HEK293 (cell line): ENCODE results near the gene MACF1.
A peak's percentile ranks its signal among the peaks of the same experiment; 100 is the strongest.

Source experiments
- OSR2 ChIP-seq: fragments of 450-650 bp; formaldehyde crosslinking; IDR thresholded peaks from 2 replicates; pipeline ENCODE4 v1.5.1; 2016; ENCODE audit warnings: missing biosample characterization, missing genetic modification characterization
- RBAK ChIP-seq: fragments of 450-650 bp; formaldehyde crosslinking; IDR thresholded peaks from 2 replicates; pipeline ENCODE4 v1.5.1; 2016; ENCODE audit warnings: missing biosample characterization, missing genetic modification characterization
- SETDB1 ChIP-seq: IDR thresholded peaks from one replicate; pipeline ENCODE4 v1.6.1; 2017; ENCODE audit warnings: mild to moderate bottlenecking, low read length, moderate library complexity, mixed read lengths; ENCODE audit not compliant: insufficient read length
- TCF7L2 ChIP-seq: IDR thresholded peaks from 2 replicates; pipeline ENCODE4 v1.6.1; 2011; ENCODE audit warnings: low read depth, mild to moderate bottlenecking, inconsistent platforms, low read length, moderate library complexity, borderline replicate concordance
- TRIM28 ChIP-seq: IDR thresholded peaks from 2 replicates; pipeline ENCODE4 v1.6.1; 2011; ENCODE audit warnings: low read length, control low read depth, borderline replicate concordance
- ZNF10 ChIP-seq: fragments of 450-650 bp; formaldehyde crosslinking; IDR thresholded peaks from 2 replicates; pipeline ENCODE4 v1.5.1; 2017; ENCODE audit warnings: missing biosample characterization, missing genetic modification characterization
- ZNF133 ChIP-seq: fragments of 450-650 bp; formaldehyde crosslinking; IDR thresholded peaks from 2 replicates; pipeline ENCODE4 v1.5.1; 2016; ENCODE audit warnings: missing biosample characterization, missing genetic modification characterization
- ZNF266 ChIP-seq: fragments of 450-650 bp; formaldehyde crosslinking; IDR thresholded peaks from 2 replicates; pipeline ENCODE4 v1.5.1; 2016; ENCODE audit warnings: missing biosample characterization, missing genetic modification characterization, low read depth
- ZNF302 ChIP-seq: fragments of 450-650 bp; formaldehyde crosslinking; IDR thresholded peaks from 2 replicates; pipeline ENCODE4 v1.5.1; 2016; ENCODE audit warnings: missing biosample characterization, missing genetic modification characterization, low read depth
- ZNF311 ChIP-seq: fragments of 450-650 bp; formaldehyde crosslinking; IDR thresholded peaks from 2 replicates; pipeline ENCODE4 v1.5.1; 2017; ENCODE audit warnings: missing biosample characterization, missing genetic modification characterization, borderline replicate concordance
- ZNF341 ChIP-seq: fragments of 450-650 bp; formaldehyde crosslinking; IDR thresholded peaks from 2 replicates; pipeline ENCODE4; 2016; ENCODE audit warnings: low read depth, missing biosample characterization, missing genetic modification characterization
- ZNF433 ChIP-seq: fragments of 450-650 bp; formaldehyde crosslinking; IDR thresholded peaks from 2 replicates; pipeline ENCODE4 v1.5.1; 2016; ENCODE audit warnings: missing biosample characterization, missing genetic modification characterization, low read depth
- ZNF514 ChIP-seq: fragments of 450-650 bp; formaldehyde crosslinking; IDR thresholded peaks from 2 replicates; pipeline ENCODE4 v1.5.1; 2016; ENCODE audit warnings: missing biosample characterization, missing genetic modification characterization
- ZNF548 ChIP-seq: fragments of 450-650 bp; formaldehyde crosslinking; IDR thresholded peaks from 2 replicates; pipeline ENCODE4 v1.5.1; 2016; ENCODE audit warnings: missing biosample characterization, missing genetic modification characterization
- ZNF654 ChIP-seq: fragments of 450-650 bp; formaldehyde crosslinking; IDR thresholded peaks from 2 replicates; pipeline ENCODE4 v1.5.1; 2016; ENCODE audit warnings: low read depth, missing biosample characterization, missing genetic modification characterization
- ZNF670 ChIP-seq: fragments of 450-650 bp; formaldehyde crosslinking; IDR thresholded peaks from 2 replicates; pipeline ENCODE4 v1.5.1; 2016; ENCODE audit warnings: missing biosample characterization, missing genetic modification characterization, low read depth
- ZNF830 ChIP-seq: fragments of 450-650 bp; IDR thresholded peaks from 2 replicates; pipeline ENCODE4 v1.5.0; 2018; ENCODE audit warnings: missing biosample characterization, missing genetic modification characterization, low read depth, mild to moderate bottlenecking, moderate library complexity
- TF ChIP-seq, protein P1 (sequence below): fragments of 450-650 bp; formaldehyde crosslinking; IDR thresholded peaks from 2 replicates; pipeline ENCODE4 v1.5.1; 2016; ENCODE audit warnings: missing biosample characterization, missing genetic modification characterization
- TF ChIP-seq, protein P2 (sequence below): fragments of 450-650 bp; formaldehyde crosslinking; IDR thresholded peaks from 2 replicates; pipeline ENCODE4 v1.5.1; 2016; ENCODE audit warnings: missing biosample characterization, missing genetic modification characterization
- TF ChIP-seq, protein P3 (sequence below): fragments of 450-650 bp; formaldehyde crosslinking; IDR thresholded peaks from 2 replicates; pipeline ENCODE4 v1.5.1; 2016; ENCODE audit warnings: missing biosample characterization, missing genetic modification characterization, borderline replicate concordance
- TF ChIP-seq, protein P4 (sequence below): fragments of 450-650 bp; formaldehyde crosslinking; IDR thresholded peaks from 2 replicates; pipeline ENCODE4 v1.5.1; 2016; ENCODE audit warnings: missing biosample characterization, missing genetic modification characterization, low read depth
- TF ChIP-seq, protein P5 (sequence below): fragments of 450-650 bp; formaldehyde crosslinking; IDR thresholded peaks from 2 replicates; pipeline ENCODE4 v1.5.1; 2016; ENCODE audit warnings: missing biosample characterization, missing genetic modification characterization, borderline replicate concordance
- TF ChIP-seq, protein P6 (sequence below): fragments of 450-650 bp; formaldehyde crosslinking; IDR thresholded peaks from 2 replicates; pipeline ENCODE4 v1.5.1; 2017; ENCODE audit warnings: missing biosample characterization, missing genetic modification characterization
- TF ChIP-seq, protein P7 (sequence below): fragments of 450-650 bp; formaldehyde crosslinking; IDR thresholded peaks from 2 replicates; pipeline ENCODE4 v1.5.1; 2016; ENCODE audit warnings: missing biosample characterization, missing genetic modification characterization

The MACF1 gene

DNA sequence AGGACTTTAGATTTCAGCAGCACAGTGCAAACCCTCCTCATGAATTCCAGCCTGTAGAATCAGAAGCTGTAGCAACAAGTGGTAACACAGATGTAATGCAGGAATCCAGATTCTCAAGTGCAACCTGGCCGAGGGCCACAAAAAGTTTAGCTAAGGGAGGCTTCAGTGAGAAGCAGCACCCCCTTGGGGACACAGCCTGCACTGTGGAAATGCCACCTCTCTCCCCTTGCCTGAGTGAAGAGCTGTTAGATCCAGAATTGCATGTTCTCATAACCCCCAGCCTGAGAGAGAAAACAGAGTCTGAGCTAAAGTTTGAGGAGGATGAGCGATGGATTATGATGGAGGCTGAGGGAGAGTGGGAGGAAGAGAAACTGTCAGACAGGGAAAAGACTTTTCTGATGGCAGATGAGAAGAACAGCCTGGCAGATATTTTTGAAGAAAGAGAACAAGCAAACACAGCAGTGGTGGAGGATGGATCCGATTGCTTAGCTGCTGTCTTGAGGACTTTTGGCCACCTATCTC is 206.5 kb downstream of the MACF1 start (continued):
- TF ChIP-seq, protein P1, sequence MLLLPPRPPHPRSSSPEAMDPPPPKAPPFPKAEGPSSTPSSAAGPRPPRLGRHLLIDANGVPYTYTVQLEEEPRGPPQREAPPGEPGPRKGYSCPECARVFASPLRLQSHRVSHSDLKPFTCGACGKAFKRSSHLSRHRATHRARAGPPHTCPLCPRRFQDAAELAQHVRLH (tag by site-specific recombination), result no peak
- TF ChIP-seq, protein P2, sequence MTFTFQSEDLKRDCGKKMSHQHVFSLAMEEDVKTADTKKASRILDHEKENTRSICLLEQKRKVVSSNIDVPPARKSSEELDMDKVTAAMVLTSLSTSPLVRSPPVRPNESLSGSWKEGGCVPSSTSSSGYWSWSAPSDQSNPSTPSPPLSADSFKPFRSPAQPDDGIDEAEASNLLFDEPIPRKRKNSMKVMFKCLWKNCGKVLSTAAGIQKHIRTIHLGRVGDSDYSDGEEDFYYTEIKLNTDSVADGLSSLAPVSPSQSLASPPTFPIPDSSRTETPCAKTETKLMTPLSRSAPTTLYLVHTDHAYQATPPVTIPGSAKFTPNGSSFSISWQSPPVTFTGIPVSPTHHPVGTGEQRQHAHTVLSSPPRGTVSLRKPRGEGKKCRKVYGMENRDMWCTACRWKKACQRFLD, result no peak
- TF ChIP-seq, protein P3, sequence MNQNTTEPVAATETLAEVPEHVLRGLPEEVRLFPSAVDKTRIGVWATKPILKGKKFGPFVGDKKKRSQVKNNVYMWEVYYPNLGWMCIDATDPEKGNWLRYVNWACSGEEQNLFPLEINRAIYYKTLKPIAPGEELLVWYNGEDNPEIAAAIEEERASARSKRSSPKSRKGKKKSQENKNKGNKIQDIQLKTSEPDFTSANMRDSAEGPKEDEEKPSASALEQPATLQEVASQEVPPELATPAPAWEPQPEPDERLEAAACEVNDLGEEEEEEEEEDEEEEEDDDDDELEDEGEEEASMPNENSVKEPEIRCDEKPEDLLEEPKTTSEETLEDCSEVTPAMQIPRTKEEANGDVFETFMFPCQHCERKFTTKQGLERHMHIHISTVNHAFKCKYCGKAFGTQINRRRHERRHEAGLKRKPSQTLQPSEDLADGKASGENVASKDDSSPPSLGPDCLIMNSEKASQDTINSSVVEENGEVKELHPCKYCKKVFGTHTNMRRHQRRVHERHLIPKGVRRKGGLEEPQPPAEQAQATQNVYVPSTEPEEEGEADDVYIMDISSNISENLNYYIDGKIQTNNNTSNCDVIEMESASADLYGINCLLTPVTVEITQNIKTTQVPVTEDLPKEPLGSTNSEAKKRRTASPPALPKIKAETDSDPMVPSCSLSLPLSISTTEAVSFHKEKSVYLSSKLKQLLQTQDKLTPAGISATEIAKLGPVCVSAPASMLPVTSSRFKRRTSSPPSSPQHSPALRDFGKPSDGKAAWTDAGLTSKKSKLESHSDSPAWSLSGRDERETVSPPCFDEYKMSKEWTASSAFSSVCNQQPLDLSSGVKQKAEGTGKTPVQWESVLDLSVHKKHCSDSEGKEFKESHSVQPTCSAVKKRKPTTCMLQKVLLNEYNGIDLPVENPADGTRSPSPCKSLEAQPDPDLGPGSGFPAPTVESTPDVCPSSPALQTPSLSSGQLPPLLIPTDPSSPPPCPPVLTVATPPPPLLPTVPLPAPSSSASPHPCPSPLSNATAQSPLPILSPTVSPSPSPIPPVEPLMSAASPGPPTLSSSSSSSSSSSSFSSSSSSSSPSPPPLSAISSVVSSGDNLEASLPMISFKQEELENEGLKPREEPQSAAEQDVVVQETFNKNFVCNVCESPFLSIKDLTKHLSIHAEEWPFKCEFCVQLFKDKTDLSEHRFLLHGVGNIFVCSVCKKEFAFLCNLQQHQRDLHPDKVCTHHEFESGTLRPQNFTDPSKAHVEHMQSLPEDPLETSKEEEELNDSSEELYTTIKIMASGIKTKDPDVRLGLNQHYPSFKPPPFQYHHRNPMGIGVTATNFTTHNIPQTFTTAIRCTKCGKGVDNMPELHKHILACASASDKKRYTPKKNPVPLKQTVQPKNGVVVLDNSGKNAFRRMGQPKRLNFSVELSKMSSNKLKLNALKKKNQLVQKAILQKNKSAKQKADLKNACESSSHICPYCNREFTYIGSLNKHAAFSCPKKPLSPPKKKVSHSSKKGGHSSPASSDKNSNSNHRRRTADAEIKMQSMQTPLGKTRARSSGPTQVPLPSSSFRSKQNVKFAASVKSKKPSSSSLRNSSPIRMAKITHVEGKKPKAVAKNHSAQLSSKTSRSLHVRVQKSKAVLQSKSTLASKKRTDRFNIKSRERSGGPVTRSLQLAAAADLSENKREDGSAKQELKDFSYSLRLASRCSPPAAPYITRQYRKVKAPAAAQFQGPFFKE (tag by site-specific recombination), result no peak
- TF ChIP-seq ZNF654 (peak; percentile 33), ZNF433 (tag by site-specific recombination) (no peak), ZNF10 (no peak), ZNF670 (tag by site-specific recombination) (no peak), RBAK (no peak), ZNF341 (tag by site-specific recombination) (peak; percentile 83), SETDB1 (no peak), TRIM28 (0 out of 2 replicates have a peak, but pooled peaks have one; percentile 24), ZNF514 (tag by site-specific recombination) (no peak), ZNF266 (no peak), ZNF830 (tag by site-specific recombination) (no peak), ZNF133 (no peak), ZNF302 (tag by site-specific recombination) (no peak), ZNF548 (tag by site-specific recombination) (no peak), TCF7L2 (no peak), ZNF311 (tag by site-specific recombination) (no peak), OSR2 (tag by site-specific recombination) (peak; percentile 10; the same call in 1 of the 2 replicates)
- TF ChIP-seq, protein P4, sequence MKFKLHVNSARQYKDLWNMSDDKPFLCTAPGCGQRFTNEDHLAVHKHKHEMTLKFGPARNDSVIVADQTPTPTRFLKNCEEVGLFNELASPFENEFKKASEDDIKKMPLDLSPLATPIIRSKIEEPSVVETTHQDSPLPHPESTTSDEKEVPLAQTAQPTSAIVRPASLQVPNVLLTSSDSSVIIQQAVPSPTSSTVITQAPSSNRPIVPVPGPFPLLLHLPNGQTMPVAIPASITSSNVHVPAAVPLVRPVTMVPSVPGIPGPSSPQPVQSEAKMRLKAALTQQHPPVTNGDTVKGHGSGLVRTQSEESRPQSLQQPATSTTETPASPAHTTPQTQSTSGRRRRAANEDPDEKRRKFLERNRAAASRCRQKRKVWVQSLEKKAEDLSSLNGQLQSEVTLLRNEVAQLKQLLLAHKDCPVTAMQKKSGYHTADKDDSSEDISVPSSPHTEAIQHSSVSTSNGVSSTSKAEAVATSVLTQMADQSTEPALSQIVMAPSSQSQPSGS, result no peak
- TF ChIP-seq, protein P5, sequence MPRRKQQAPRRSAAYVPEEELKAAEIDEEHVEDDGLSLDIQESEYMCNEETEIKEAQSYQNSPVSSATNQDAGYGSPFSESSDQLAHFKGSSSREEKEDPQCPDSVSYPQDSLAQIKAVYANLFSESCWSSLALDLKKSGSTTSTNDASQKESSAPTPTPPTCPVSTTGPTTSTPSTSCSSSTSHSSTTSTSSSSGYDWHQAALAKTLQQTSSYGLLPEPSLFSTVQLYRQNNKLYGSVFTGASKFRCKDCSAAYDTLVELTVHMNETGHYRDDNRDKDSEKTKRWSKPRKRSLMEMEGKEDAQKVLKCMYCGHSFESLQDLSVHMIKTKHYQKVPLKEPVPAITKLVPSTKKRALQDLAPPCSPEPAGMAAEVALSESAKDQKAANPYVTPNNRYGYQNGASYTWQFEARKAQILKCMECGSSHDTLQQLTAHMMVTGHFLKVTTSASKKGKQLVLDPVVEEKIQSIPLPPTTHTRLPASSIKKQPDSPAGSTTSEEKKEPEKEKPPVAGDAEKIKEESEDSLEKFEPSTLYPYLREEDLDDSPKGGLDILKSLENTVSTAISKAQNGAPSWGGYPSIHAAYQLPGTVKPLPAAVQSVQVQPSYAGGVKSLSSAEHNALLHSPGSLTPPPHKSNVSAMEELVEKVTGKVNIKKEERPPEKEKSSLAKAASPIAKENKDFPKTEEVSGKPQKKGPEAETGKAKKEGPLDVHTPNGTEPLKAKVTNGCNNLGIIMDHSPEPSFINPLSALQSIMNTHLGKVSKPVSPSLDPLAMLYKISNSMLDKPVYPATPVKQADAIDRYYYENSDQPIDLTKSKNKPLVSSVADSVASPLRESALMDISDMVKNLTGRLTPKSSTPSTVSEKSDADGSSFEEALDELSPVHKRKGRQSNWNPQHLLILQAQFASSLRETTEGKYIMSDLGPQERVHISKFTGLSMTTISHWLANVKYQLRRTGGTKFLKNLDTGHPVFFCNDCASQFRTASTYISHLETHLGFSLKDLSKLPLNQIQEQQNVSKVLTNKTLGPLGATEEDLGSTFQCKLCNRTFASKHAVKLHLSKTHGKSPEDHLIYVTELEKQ (tag by site-specific recombination), result no peak
- TF ChIP-seq, protein P6, sequence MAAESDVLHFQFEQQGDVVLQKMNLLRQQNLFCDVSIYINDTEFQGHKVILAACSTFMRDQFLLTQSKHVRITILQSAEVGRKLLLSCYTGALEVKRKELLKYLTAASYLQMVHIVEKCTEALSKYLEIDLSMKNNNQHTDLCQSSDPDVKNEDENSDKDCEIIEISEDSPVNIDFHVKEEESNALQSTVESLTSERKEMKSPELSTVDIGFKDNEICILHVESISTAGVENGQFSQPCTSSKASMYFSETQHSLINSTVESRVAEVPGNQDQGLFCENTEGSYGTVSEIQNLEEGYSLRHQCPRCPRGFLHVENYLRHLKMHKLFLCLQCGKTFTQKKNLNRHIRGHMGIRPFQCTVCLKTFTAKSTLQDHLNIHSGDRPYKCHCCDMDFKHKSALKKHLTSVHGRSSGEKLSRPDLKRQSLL (tag by site-specific recombination), result no peak
- TF ChIP-seq, protein P7, sequence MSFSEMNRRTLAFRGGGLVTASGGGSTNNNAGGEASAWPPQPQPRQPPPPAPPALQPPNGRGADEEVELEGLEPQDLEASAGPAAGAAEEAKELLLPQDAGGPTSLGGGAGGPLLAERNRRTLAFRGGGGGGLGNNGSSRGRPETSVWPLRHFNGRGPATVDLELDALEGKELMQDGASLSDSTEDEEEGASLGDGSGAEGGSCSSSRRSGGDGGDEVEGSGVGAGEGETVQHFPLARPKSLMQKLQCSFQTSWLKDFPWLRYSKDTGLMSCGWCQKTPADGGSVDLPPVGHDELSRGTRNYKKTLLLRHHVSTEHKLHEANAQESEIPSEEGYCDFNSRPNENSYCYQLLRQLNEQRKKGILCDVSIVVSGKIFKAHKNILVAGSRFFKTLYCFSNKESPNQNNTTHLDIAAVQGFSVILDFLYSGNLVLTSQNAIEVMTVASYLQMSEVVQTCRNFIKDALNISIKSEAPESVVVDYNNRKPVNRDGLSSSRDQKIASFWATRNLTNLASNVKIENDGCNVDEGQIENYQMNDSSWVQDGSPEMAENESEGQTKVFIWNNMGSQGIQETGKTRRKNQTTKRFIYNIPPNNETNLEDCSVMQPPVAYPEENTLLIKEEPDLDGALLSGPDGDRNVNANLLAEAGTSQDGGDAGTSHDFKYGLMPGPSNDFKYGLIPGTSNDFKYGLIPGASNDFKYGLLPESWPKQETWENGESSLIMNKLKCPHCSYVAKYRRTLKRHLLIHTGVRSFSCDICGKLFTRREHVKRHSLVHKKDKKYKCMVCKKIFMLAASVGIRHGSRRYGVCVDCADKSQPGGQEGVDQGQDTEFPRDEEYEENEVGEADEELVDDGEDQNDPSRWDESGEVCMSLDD (tag by site-specific recombination), result no peak
